NB4 (cell line): Measurements from ENCODE around the gene HOXB3.

ENCODE experiments used
- DNase-seq: peaks from one replicate; pipeline ENCODE4 v3.0.0; 2010; ENCODE audit warnings: low read depth
- H3K4me3 ChIP-seq: one replicate; pipeline ENCODE4 v1.5.1; 2011; ENCODE audit warnings: mild to moderate bottlenecking, low read depth, low read length, moderate library complexity
- MYC ChIP-seq: IDR thresholded peaks from 2 replicates; pipeline ENCODE4 v1.6.1; 2011; ENCODE audit warnings: low read depth, low read length
- POLR2A ChIP-seq: IDR thresholded peaks from 2 replicates; pipeline ENCODE4 v1.6.1; 2011; ENCODE audit warnings: mild to moderate bottlenecking; ENCODE audit not compliant: insufficient read length; ENCODE audit errors: extremely low read depth
- TF ChIP-seq, protein P1 (sequence below): IDR thresholded peaks from 2 replicates; pipeline ENCODE4 v1.6.1; 2011; ENCODE audit warnings: low read depth, low read length
- TF ChIP-seq, protein P2 (sequence below): IDR thresholded peaks from one replicate; pipeline ENCODE4 v1.5.1; 2012; ENCODE audit warnings: low read depth, low read length

The HOXB3 gene

DNA sequence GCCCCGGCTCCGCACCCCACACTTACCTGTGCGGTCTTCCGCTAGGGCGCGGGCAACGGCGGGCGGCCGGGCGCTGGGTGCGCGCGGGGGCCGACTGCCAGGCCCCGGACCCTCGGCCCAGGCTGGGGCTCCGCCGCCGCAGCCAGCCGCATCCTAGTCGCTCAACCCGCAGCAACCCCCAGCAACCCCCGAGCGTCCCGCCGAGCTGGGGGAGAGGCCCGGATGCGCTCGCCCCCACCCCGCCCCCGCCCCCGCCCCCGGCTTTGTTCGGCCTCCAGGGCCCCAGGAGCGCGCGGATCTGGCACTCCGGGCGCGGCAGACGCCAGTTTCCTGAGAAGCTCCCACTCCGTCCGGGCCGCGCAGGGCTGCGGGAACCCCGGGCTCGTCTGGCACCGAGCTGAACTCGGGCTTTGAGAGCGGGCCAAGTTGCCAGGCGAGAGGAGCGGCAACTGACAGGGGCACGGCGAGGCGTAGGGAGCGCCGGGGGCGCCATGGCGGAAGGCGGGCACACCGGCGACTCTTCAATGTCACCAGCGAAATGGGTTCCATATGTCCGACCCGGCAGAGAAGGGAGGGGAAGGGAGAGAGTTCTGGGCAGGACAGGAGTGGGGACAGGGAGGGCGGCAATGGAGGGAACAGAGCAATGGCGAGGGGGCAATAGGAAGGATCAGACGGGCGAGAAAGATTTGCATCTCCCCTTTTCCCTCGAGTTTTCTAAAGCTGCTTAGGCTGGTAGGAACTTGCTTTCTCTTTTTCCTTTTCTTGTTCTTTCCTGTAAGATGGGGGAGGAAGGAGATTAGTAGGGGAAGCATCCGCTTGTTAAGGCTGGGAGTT lies 25.6 kb downstream of the HOXB3 start:
- H3K4me3 ChIP-seq, result no peak overlapping the region
- TF ChIP-seq, protein P1, sequence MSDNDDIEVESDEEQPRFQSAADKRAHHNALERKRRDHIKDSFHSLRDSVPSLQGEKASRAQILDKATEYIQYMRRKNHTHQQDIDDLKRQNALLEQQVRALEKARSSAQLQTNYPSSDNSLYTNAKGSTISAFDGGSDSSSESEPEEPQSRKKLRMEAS, result no peak
- TF ChIP-seq, protein P2, sequence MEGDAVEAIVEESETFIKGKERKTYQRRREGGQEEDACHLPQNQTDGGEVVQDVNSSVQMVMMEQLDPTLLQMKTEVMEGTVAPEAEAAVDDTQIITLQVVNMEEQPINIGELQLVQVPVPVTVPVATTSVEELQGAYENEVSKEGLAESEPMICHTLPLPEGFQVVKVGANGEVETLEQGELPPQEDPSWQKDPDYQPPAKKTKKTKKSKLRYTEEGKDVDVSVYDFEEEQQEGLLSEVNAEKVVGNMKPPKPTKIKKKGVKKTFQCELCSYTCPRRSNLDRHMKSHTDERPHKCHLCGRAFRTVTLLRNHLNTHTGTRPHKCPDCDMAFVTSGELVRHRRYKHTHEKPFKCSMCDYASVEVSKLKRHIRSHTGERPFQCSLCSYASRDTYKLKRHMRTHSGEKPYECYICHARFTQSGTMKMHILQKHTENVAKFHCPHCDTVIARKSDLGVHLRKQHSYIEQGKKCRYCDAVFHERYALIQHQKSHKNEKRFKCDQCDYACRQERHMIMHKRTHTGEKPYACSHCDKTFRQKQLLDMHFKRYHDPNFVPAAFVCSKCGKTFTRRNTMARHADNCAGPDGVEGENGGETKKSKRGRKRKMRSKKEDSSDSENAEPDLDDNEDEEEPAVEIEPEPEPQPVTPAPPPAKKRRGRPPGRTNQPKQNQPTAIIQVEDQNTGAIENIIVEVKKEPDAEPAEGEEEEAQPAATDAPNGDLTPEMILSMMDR, result no peak
- no peak for TF ChIP-seq POLR2A
- no peak for TF ChIP-seq MYC
- no peak for DNase-seq

DNA sequence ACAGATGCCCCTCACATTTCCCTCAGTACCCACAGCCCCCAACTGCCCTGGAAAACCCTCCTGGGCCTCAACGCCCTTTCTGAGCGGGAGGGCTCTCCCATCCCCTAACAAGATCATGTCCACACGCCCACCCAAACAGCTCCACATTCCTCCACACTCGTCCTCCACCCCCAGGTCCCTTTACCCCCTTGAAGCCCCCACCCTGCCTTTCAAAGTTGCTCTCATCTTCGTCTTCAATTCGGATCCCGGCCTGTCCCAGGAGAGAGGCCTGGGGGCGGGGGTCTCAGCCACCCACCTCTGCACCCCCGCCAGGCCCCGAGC lies 26.2 kb downstream of the HOXB3 start:
- DNase-seq, result no peak
- no peak for TF ChIP-seq POLR2A
- TF ChIP-seq, protein P1, result no peak
- TF ChIP-seq MYC, result no peak
- TF ChIP-seq, protein P2, result no peak
- H3K4me3 ChIP-seq, result no peak overlapping the region

DNA sequence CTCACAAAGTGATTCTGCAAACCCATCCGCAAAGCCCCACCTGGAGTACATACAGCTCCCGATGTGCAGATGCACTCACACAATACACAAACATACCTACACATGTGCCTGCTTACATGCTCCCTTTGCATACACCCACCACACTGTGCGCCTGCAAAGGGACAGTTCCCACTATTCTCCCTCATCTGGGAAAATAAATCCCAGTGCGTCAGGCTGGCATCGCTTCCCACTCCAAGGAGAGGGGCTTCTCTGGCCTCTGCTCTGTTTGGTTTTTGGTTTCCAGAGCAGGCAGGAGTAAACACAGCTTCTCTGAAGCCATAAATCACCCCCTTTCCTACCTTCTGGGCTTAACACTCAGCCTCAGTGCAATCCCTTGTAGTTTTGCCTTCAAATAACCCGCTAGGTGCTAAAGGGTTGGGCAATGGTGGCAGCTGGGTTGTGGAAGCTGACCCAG lies 26.6 kb downstream of the HOXB3 start:
- TF ChIP-seq, protein P2, result no peak
- TF ChIP-seq MYC, result no peak
- DNase-seq, result no peak
- H3K4me3 ChIP-seq, result no peak overlapping the region

DNA sequence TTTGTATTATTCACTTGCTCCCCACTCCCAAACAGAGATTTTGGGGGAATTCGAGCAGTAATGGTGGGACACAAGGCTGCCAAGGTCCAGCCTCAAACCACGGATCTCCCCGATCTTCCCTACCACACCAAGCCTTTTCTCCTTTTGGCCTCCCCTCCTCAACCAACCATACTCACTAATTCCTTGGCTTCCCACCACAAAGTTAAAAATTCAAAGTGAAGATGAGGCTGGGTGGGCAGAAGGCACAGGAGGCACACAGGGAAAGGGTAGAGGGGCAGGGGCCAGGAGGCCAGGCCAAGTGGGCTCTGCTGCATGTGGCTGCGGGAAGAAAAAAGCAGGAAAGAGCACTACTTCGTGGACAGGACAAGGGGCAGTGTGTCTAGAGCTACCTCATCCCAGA lies 27.1 kb downstream of the HOXB3 start:
- DNase-seq, result no peak
- no peak overlapping the region for H3K4me3 ChIP-seq
- no peak for TF ChIP-seq POLR2A
- TF ChIP-seq, protein P2, result no peak
- TF ChIP-seq, protein P1, result no peak
- TF ChIP-seq MYC, result no peak

DNA sequence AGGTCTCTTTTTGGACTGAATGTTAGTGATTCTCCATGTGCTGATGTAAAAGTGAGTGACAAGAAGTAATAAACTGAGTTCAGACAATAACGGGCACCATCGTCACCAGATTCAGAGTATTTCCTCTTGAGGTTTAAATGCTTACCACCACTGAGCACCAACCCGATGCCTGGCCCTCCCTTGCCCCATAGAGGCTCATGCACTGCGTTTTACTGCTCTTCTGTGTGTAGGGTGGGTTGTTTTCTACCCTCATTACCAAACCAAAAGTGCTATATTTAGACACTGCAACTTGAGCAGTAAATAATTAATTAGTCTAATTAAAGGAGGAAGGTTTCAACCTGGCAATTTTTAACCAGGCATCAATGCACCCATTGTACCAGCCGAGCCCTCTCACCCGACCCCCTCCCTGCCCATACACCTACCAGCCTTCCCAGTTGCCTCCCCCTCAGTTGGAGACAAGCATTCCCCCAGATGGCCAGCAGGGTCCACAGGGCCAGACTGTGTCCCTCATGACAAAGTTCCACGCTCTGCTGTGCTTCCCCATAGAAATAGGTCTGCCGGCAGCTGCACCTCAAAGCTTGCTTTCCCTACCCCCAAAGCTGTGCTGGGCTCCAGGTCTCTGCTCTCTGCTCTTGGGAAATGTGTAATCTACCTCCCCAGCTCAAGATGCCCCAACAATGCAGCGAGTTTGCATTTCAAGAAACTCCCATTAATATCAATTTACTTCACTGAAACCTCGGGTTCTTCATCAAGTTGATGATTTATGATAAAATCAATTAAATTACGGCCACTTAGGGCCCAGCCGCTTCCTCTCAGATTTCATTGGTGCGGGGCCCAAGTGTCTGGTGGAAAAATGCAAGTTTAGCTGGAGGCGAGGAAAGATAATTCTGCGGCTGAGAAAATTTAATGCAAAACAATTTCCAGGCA lies 27.9 kb downstream of the HOXB3 start:
- TF ChIP-seq POLR2A, result no peak
- TF ChIP-seq, protein P2, result peak; percentile 7
- TF ChIP-seq MYC, result no peak
- DNase-seq, result no peak
- H3K4me3 ChIP-seq, result no peak overlapping the region
